Prostate gland (tissue), 2 donors: ENCODE data around the gene NRTN.

ENCODE experiments used
- POLR2A ChIP-seq: fragments of 450-650 bp; IDR thresholded peaks from one replicate; pipeline ENCODE4 v1.6.1; 2016; ENCODE audit warnings: antibody characterized with exemption, mild to moderate bottlenecking
- POLR2AphosphoS5 ChIP-seq: sonication (generic); formaldehyde crosslinking; IDR thresholded peaks from one replicate; pipeline ENCODE4 v1.6.1; 2017; ENCODE audit warnings: antibody characterized with exemption
- TF ChIP-seq, protein P1 (sequence below), 4 experiments: fragments of 200-600 bp in 2 of 4; fragments of 450-650 bp in 2 of 4; sonication (generic) in 2 of 4; IDR thresholded peaks; 1 replicate in 3 of 4; 2 replicates in 1 of 4; pipeline ENCODE4 v1.5.1; 2016 to 2019; ENCODE audit warnings: antibody characterized with exemption in 4 of 4, mild to moderate bottlenecking in 2 of 4, moderate library complexity in 2 of 4

DNA sequence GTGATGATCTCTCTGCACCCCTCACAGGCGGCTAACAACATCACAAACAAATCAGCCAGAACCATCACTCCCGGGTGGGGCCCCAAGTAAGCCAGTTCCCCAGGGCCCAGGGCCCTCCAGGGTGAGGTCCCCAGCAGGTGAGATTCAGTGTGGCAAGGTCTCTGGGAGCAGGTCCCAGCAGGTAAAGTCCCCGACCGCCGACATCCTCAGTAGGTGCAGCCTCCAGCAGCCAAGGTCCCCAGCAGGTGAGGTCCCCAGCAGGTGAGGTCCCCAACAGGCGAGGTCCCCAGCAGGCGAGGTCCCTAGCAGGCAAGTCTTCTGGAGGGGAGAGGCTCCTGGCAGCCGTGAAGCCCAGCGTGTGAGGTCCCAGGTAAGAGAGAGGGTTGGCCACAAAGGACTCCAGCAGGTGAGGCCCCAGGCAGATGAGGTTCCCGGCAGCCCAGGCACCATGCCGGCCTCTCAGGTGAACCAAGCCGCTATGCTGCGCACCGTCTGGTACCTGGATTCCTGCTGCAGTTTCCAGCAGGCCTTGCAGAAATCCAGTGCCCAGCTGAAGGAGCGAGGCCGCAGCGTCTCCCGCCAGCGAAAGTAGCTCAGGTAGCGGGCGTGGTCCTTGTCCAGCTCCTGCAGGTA is 38.5 kb downstream of the NRTN start:
- TF ChIP-seq, protein P1, sequence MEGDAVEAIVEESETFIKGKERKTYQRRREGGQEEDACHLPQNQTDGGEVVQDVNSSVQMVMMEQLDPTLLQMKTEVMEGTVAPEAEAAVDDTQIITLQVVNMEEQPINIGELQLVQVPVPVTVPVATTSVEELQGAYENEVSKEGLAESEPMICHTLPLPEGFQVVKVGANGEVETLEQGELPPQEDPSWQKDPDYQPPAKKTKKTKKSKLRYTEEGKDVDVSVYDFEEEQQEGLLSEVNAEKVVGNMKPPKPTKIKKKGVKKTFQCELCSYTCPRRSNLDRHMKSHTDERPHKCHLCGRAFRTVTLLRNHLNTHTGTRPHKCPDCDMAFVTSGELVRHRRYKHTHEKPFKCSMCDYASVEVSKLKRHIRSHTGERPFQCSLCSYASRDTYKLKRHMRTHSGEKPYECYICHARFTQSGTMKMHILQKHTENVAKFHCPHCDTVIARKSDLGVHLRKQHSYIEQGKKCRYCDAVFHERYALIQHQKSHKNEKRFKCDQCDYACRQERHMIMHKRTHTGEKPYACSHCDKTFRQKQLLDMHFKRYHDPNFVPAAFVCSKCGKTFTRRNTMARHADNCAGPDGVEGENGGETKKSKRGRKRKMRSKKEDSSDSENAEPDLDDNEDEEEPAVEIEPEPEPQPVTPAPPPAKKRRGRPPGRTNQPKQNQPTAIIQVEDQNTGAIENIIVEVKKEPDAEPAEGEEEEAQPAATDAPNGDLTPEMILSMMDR (IDR thresholded peaks at IDR 0.05): no peak
- no peak for TF ChIP-seq POLR2A
- TF ChIP-seq POLR2AphosphoS5: no peak
